Upper lobe of left lung (tissue), 4 donors: Measurements from ENCODE around the gene PRKN.

Experiments
- POLR2A ChIP-seq, 4 donors: fragments of 450-650 bp; IDR thresholded peaks; one replicate each; pipeline ENCODE4 v1.5.1; 2016 to 2017; ENCODE audit warnings: antibody characterized with exemption in 4 of 4, mild to moderate bottlenecking in 2 of 4
- TF ChIP-seq, protein P1 (sequence below), 6 experiments: fragments of 450-650 bp in 4 of 6; fragments of 200-600 bp in 2 of 6; sonication (generic) in 2 of 6; IDR thresholded peaks; one replicate each; pipeline ENCODE4 v1.5.1; 2016 to 2019; ENCODE audit warnings: antibody characterized with exemption in 6 of 6

DNA sequence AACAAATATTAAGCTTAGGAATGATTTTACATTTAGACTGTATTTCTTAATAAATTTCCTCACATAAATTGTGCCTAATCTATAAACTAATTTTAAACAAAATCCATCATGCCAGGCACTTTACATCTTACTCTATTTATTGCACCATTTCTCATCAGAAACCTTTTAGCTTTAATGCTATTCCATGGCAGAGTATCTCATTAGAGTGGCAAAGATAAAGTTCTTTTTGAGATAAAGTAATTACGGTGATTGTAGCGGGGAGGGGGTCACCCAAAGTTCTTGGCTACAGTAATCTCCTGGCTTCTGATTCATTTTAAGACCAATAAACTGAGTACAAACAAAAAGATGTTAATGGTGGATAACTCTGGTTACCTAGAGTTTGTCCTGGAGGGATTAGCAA is 532.1 kb downstream of the PRKN start:
- TF ChIP-seq POLR2A (IDR thresholded peaks at IDR 0.05): no peak
- TF ChIP-seq, protein P1, sequence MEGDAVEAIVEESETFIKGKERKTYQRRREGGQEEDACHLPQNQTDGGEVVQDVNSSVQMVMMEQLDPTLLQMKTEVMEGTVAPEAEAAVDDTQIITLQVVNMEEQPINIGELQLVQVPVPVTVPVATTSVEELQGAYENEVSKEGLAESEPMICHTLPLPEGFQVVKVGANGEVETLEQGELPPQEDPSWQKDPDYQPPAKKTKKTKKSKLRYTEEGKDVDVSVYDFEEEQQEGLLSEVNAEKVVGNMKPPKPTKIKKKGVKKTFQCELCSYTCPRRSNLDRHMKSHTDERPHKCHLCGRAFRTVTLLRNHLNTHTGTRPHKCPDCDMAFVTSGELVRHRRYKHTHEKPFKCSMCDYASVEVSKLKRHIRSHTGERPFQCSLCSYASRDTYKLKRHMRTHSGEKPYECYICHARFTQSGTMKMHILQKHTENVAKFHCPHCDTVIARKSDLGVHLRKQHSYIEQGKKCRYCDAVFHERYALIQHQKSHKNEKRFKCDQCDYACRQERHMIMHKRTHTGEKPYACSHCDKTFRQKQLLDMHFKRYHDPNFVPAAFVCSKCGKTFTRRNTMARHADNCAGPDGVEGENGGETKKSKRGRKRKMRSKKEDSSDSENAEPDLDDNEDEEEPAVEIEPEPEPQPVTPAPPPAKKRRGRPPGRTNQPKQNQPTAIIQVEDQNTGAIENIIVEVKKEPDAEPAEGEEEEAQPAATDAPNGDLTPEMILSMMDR (IDR thresholded peaks at IDR 0.05): no peak
